Embryonic facial prominence (tissue), 1 donor: ENCODE data around the gene LRRC28.

Source experiments
- DNase-seq: peaks from one replicate; pipeline ENCODE4 v3.0.0-alpha.2; 2016; ENCODE audit errors: extremely low spot score

LRRC28 gene

DNA sequence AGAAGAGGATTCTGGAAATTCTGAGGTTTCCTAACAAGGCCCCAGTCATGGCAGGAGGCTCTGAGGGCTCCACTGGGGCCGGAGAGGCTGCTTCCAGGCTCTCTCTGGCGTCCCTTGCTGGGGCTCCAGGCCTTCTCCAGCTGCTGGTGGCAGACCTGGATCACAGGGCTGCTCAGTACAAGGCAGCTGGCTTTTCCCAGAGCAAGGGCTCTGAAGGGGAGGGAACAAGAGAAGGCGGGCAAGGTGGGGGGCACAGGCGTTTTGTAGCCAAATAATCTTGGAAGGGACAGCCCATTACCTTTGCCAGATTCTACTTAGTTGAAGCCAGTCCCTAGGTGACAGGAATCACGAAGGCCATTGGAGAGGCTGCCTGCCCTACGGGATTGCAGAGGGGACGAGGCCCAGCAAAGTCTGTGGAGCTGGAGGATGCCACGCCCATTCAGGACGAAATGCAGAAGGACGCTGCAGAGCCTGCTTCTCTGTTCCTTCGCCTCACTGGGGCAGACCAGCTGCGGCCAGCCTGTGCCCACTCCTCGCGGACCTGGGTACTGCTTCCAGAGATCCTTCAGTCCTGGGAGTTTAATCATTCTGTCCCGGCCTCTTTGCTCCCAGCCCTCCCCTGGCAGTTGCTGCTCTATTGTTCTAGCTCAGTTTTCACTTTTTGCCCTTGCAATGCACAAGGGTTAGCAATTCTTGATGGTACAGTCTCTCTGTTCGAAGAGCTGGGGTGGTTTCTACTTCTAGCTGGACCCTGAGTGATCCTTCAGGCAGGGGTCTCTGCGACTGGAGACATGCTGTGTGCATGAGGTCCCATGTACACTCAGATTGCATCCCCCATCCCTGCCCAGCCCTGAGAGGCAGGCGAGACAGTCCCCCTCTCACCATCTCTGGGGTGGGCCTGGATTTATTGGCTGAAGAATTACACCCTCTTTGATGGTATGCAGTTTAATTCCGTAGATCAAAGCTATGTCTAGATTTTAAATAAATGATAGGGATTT, 165.2 kb downstream of the LRRC28 start:
- no peak for DNase-seq

DNA sequence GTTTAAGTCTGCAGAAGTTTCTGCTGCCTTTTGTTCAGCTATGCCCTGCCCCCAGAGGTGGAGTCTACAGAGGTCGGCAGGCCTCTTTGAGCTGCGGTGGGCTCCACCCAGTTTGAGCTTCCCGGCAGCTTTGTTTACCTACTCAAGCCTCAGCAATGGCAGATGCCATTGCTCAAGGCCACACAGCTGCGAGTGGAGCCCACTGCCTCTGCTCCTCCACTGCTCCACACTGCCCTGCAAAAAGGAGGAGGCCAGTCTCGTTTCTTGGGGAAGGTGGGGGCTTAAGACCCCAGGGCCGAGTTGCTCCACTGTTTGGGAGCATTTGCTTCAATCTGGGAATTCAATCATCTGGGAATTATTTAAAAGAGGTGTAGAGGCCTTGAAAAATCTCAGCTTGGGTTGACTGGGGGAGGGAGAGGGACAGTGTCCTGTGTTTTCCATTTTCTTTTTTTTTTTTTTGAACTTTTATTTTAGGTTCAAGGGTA, 169.9 kb downstream of the LRRC28 start:
- no peak for DNase-seq

DNA sequence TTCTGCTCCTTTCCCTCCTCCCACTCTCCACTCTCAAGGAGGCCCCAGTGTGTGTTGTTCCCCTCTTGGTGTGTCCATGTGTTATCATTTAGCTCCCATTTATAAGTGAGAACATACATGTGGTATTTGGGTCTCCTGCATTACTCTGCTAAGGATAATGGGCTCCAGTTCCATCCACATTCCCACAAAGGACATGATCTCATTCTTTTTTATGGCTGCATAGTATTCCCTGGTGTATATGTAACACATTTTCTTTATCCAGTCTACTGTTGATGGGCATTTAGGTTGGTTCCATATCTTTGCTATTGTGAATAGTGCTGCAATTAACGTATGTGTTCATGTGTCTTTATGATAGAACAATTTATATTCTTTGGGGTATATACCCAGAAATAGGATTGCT, 170.5 kb downstream of the LRRC28 start:
- no peak for DNase-seq

DNA sequence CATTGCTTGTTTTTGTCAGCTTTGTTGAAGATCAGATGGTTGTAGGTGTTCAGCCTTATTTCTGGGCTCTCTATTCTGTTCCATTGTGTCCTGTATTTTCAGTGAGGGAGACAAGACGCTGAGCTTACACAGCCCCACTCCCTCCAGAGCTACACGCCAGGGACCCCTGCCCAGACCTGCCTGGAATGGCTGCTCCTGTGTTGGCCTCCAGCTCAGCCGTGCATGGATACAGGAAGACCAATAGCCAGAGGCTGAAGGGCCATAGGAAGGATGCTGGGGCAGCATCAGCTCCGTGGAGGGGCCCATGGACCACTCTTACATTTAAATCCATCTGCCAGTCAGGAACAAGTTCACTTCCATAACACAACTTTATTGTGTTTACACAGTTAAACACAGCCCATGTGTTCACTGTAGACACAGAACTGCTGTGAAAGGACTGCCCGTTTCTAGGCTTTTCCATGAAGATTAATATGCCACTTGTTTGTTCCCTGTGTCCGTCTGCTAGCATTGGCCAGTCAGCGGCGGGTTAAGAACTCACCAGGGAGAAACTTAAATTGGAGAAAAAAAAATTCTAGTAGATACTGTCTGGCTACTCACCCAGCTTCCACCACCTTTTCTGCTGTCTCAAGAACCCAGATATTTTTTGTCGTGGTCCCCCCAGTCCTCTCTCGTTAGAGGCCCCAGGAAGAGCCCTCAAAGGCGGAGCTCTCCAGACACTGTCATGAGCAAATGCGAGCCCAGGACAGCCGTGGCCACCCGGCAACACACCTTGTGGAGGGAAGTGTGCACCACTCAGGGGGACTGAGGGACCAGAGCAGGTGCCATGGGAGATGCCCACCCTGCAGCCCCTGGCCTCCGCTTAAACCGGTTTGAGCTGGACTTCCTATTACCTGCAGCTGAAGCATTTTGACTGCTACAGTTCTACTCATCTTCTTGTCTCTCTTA, 172.2 kb downstream of the LRRC28 start:
- no peak for DNase-seq

DNA sequence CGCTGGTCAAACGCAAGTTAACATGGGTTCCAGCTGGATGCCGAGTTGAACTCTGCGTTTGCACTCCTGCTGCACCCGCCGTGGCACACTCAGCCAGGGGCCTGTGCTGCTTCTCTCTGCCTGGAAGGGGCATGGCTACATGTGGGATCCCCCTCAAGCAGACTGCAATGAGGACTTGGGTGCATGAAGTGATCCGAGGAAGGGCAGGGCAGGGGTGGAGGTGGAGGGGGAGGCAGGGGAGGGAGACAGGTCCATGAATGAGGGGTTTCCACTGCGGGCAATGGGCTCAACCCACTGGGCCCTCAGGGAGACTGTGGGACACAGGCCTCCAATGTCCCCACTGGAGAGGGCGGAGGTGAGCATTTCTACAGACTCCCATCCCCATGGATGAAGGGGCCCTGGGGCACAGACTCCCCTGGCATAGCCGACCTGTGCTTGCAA, 172.9 kb downstream of the LRRC28 start:
- no peak for DNase-seq

DNA sequence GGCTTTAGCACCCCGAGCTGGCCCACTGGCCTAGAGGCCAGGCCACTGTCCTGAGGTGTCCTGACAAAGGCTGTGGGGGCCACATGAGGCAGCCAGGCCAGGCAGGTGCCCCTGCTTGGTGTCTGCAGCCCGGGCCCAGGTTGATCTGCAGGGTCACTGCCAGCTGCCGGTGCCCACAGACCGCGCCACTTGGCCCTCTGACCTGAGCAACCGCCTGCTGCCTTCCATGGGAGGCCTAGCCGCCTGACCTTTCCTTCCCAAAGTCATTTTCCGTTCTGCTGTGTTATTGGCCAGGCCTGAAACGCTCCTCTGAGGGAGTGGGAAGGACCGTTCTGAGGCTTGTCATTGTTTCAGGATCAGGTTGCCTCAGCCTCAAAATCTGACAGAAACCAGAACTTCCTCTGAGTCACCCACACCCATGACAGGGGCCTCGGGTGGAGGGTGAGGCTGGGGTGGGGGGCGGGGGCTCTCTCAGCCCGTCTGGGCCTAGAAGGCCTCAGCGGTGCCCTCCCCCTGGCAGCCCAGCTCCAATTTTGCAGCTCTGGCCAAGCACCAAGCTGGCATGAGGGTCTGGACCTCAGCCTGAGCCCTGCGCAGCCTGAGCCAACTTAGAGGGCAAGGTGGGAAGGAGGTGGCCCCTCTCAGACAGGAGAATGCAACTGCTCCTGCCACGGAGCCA, 173.8 kb downstream of the LRRC28 start:
- no peak for DNase-seq

DNA sequence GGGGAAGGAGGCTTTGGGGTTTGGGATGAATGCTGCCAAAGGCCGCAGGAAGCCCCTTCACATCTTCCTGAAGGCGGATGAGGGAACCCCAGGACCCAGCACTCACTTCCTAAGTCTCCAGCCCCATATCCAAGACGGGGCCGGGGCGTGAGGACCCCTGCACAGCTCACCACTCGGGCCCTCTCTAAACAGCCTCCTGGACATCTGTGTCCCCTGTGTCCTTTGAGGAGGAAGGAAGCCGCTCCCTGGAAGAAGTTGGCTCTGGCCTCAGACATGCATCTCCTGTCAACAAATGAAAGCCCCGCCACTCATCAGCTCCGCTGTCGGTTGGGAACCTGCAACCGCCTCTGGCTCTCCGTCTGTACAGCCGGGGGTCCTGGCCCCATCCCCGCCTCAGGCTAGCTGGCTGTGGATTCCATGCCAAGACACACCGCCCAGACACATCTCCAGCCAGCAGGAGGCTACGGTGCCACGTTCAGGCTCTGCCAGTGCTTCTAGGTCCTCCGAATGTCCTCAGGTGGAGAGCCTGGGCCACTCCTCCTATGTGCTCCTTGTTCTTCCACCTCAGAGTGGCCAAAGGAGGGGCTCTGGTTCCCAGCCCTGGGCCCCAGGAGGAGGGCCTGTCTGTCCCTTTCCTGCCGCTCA, 174.5 kb downstream of the LRRC28 start:
- DNase-seq: no peak

DNA sequence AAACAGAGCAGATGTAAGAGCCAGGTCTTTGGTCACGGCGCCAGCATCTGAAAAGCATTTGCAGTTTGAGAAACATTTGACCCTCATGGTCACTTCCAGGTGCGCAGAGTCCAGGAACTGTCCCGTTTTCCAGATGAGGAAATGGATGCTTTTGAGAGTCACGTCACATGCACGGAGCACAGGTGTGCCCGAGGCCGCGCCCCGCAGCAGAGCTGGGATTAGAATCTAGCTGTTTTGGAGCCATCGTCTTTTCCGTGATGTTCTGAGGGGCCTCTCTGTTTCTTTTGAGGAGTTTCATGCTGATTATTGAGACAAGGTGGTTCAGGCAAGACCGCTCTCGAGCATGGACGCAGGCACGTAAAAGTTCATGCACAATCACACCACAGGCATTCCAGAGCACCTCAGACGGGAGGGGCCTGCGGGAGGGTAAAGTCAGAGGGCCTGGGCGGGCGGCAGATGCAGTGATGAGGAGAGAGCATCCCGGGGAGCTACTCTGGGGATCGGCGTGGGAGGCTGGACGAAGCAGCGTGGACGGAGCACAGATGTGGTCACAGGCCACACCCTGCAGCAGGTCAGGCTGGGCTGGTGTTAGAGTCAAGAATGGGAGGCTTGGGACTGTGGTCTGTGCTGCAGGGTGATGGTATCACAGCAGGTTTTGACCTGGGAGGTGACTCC, 175.3 kb downstream of the LRRC28 start:
- DNase-seq: no peak

DNA sequence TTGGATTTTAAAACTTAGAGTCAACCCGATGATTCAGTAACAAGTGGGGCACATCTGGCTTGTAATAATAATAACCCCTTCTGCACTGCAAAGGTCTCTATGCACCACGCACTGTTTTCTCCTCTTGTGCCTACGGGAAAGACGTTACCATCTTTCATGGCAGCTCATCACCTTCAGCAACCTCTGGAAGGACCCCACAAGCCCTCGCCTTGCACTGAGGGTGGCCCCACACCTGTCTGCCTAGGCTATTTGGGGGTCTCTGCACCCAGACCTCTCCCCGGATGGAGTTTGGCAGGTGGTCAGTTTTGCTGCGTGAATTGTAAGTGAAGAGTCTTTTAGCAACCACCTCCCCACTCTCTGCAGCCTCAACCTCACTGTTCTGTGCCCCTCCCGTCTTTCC, 175.9 kb downstream of the LRRC28 start:
- DNase-seq: no peak

DNA sequence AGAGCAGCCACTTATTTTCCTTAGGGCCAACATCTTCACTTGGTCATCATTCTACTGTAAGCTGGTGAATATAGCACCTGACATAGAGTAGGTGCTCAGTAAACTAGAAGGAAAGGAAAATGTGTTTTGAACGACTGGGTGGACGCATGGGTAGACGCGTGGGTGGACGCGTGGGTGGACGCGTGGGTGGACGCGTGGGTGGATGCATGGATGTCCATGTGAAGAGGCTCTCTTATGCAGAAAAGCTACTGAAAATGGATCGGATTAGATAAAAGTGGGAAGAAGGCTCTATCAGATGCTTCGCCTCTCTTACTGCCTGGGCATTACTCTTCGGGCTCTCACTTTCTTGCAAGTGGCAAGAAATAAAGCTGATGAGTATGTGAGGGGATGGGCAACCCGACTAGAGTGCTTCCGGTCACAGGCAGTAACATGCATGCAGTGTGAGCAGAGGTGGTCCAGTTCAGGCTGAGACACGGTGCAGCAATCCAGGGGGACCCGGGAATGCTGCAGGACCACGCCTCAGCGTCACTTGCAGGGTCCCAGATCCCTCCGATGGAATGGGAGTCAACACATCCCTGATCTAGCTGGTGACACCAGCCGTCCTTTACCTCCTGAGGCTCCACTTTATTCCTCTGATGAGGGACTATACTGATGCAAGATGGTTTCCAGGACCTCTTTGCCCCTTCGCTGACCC, 176.5 kb downstream of the LRRC28 start:
- no peak for DNase-seq

DNA sequence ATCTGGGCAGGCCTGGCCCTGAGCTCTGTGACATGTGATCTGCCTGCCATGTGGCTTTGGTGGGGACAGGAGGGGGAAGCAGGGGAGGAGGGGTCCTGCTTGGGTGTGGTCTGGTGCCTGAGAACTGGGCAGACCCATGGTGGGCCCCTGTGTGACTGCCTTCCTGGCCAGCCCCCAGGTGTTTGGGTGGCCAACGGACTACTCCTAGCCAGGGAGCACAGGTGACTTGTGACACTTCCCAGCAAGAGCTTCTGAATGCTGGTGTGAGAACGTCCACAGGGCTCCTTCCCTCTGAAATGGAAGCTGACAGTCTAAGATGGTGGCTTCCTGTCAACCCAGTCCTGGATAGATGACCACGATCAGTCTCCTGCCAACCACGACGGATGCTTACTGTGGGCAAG, 178.4 kb downstream of the LRRC28 start:
- DNase-seq: no peak

DNA sequence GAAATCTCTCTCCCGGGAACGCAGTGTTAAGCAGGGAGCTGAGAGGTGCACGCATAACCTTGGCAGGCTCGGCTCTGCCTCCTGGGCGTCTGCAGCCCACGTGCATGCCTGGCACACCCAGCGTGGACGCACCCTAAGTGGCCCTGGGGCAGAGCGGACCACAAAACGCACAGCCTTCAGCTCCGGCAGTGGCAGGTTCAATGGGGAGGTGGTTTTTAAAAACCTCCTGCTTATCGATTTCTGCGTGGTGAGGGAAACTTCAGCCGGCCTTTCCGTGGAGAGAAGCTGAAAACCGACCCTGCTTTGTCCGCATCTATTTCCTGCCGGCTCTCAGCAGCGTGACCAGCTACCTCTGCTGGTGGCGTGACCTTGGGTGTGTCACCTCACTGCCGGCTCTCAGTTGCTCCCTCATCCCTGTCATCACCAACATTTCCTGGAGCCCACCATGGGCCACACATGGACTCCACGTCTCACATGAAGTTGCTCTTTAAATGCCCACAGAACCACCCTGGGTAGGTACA, 179.7 kb downstream of the LRRC28 start:
- DNase-seq: no peak

DNA sequence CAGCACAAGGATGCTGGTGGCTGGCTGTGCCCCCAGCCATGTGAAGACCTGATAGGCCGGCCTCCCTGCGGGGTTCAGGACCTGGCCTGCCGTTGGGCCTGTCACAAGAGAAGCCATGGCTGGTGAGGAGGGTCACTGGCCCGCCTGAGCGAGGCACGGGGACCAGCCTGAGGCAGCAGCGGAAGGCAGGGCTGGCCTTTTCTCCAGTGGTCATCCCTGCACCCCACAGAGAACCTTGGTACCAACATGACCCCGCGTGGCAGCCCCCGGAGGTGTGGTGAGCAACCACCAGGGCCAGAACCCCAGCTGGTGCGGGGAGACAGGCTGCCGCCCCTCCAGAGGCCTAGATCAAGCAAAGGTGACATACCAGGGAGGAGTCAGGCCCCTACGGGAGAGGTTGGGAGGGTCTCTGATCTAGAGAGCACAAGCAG, 180.4 kb downstream of the LRRC28 start:
- DNase-seq: no peak

DNA sequence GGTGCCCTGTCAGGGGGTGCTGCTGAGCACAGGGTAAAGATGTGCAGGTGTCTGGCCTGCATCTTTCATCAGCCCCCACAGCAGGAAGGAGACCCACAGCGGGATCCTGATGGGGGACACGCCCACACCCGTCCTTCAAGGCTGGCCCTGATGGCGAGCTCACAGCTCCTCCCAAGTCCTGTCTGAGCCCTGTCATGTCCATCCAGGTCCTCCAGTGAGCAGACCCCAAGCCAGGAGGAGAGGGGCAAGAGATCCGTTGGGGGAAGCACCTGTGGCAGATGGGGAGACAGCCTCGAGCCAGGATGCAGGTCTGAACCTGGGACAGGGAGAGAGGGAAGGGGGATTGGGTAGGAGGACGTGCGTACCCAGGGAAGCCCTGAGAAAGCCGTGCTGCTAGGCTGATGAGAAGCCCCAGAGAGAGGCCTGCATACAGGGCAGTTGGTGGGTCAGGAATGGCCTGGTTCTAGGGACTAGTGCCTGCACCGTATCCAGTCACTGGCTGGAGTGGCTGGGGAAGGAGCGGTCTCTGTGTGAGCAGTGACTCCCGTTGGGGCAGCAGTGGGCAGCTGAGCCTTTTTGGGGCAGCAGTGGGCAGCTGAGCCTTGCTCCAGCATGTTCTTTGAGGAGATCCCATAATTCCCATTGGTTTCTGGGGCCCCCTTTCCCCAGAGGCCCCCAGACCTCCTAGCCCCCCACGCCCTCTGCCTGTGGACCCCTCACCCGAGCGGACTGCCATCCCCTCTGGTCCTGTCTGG, 181.2 kb downstream of the LRRC28 start:
- no peak for DNase-seq

DNA sequence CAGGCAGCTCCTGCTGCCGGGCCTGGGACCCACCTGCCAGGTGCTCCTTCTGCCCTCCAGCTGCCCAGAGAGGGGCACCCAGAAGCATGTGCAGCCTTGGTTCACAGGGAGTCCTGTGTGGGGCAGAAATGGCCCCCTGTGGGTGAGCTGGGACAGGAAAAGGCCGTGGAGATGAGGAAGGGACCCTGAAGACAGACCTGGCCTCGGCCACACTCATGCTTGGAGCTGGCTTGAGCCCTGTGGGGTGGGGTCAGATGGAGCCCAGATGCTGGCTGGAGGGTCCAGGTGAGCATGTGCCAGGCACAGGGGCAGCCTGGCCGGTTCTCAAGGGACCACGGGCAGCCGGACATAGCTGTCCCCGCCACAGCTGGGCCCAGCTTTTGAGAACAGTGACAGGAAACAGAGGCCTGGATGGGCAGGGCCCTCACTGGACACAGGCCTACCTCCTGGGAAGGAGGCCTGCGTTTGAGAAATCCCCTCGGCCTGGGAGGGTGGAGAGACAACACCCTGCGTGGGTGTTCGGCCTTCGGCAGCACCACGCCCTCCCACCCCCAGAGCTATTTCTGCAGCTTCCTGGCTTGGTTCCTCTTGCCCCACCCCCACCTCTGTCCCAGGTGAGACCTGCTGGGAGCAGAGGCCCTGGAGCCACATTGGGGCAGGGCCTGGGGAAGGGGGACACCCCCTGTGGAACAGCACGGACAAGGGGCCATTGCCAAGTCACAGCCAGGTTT, 181.9 kb downstream of the LRRC28 start:
- DNase-seq: no peak

DNA sequence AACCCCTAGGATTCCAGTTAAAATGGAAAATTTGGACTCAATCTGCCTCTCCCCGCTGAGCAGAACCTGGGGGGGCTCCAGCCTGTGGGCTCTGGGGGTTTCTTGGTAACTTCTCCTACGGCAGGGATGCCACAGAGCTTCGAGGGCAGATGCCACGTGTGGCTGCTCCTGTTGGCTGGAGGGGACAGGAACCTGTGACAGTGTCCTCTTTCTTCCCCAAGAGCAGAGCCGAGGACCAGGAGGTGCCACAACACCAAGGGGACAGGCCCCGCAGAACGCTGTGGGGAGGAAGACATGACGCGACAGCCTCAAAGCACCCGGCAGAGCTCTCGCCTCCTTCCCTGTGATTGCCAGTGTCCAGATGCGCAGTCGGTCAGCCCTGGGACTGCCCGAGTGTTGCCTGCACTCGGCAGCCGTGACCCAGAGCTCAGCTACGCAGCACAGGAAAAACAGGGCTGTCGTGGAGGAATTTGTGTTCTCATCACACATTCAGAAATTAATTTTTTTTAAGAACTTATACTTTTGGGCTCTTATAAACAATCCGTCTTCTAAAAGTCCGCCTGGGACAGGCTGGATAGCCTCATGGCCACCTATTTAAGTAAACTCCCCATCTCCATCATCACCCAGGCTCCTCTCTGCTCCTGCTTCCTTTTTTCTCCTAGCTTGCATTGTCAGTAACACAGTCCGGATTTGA, 182.6 kb downstream of the LRRC28 start:
- DNase-seq: no peak

DNA sequence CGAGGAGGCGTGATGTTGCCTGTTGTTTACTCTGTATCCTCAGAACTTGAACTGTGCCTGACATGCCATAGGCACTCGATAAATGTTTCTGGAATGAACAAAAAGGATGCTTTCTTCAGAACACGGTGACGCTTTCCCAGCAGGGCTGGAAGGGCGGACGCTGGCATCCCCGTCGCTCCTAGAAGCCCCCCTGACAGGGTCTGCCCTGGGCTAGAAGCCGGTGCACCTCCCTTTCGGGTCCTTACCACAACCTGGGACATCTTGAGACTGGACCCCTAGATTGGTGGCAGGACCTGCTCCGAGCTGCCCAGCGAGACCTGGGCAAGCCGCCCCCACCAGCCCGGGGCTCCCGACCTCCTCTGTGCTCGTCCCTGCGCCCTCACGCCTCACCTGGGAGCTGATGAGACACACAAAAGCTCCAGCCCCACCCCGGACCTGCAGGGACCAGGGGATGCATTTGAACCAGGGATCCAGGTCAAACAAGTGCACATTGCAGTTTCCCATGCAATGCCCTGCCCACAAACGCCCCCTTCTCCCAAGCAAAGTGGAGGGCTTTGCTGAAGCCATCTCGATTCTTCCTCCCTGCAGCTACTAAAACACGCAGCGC, 183.3 kb downstream of the LRRC28 start:
- no peak for DNase-seq
